ENCODE results near the gene B4GALT5.
A peak's percentile ranks its signal among the peaks of the same experiment; 100 is the strongest.
"Not testable (repeated sequence)": the region's sequence is repeated elsewhere in the genome, so short reads cannot be mapped to it uniquely, and the experiment has no call there.

The B4GALT5 gene

DNA sequence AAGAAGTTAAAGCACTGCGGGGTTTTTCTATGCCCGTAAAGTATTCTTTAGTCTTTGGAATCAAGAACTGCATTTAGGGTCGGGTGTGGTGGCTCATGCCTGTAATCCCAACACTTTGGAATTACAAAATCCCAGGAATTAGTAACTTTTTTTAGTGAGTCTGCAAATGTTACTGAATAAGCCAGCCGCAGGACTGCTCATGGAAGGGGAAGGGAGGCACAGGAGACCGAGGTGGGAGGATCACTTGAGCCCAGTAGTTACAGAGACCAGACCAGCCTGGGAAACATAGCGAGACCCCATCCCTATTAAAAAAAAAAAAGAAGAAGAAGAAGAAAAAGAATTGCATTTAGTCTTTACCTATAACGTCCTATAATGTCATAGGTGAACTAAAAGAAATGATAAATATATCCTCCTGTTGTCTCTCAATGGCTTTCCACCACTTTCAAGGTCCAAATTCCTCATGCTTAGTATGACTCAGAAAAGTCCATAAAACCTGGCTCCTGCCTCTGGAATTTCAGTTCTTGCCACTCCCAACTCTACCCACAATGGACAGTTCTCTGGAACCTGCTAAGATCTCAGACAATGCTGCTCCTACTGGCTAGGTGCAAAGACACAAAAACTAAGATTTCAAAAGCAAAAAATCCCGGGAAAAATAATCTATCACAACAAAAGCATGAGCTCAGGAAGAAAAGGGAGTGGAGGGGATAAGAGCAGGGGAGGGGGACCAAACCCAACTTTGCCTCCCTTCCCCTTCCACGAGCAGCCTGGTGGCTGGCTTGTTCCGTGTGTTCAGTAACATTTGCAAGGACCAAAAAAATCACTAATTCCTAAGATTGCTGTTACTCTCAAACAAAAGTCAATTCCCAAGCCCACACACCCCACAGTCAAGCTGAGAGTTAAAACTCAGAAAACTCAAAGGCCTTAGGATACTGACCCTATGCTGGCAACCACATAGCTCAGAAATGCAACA lies 39.0 kb downstream of the B4GALT5 start:
- FAIRE-seq (no peak), DNase-seq (ENCODE audit: insufficient read length) (no peak)
- TF ChIP-seq TAF1 (IDR thresholded peaks at IDR 0.05; ENCODE audit: borderline replicate concordance, low read depth, low read length) = no peak
- TF ChIP-seq POLR2AphosphoS5 (IDR thresholded peaks at IDR 0.05; ENCODE audit: low read depth, low read length) = no peak
- no peak for TF ChIP-seq POLR2A (IDR thresholded peaks at IDR 0.05; ENCODE audit: low read depth, low read length)

DNA sequence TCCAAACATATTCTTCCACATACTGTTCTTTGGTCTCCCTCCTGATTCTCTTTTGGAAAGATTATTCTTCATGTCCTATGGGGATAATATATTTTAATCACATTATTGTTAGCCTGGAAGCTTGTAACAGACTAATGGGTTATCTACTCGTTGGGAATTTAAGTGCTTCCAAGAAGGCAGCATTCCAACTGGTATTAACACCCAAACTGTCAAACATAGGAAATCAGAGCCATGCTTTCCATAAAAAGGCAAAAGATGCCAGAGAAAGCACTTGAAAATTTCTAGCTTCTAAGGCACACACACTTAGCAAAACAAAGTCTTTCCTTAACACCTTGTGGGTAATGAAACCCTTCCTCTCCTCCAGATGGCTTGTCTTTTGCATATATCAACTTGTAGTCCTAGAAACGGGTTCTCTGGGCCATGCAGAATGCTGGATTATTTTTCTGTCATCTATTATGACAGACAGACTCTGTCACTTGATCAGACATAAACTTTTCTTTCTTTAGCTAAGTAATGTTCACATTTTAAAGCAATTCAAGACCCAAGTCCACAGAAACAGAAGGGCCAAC lies 41.5 kb downstream of the B4GALT5 start:
- TF ChIP-seq POLR2AphosphoS5 (IDR thresholded peaks at IDR 0.05; ENCODE audit: low read depth, low read length) = no peak
- TF ChIP-seq POLR2A (IDR thresholded peaks at IDR 0.05; ENCODE audit: low read depth, low read length) = no peak
- no peak for TF ChIP-seq TAF1 (IDR thresholded peaks at IDR 0.05; ENCODE audit: borderline replicate concordance, low read depth, low read length)
- FAIRE-seq = no peak

DNA sequence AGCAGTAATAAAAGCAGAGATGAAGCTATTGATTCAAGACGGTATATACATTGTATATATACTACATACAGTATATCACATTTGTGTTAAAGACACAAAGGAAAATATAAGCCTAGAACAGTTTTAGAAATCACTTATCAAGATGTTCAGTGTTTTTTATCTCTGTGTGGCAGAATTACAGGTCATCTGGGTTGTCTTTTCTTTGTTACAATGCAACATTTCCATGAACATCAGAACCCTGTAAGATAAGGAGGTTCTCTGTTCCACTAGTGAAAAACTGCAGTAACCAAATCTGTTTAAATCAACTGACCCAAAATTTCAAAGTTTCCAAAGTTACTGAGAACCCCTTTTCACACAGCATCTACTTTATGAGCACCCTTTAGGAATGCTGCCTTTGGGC lies 42.2 kb downstream of the B4GALT5 start:
- FAIRE-seq = no peak
- TF ChIP-seq POLR2AphosphoS5 (IDR thresholded peaks at IDR 0.05; ENCODE audit: low read depth, low read length) (no peak), POLR2A (IDR thresholded peaks at IDR 0.05; ENCODE audit: low read depth, low read length) (no peak), TAF1 (IDR thresholded peaks at IDR 0.05; ENCODE audit: borderline replicate concordance, low read depth, low read length) (no peak)
- DNase-seq (ENCODE audit: insufficient read length) = no peak

More for the DNA sequence above, 41.5 kb downstream of the B4GALT5 start:
- no peak for DNase-seq (ENCODE audit: insufficient read length)

DNA sequence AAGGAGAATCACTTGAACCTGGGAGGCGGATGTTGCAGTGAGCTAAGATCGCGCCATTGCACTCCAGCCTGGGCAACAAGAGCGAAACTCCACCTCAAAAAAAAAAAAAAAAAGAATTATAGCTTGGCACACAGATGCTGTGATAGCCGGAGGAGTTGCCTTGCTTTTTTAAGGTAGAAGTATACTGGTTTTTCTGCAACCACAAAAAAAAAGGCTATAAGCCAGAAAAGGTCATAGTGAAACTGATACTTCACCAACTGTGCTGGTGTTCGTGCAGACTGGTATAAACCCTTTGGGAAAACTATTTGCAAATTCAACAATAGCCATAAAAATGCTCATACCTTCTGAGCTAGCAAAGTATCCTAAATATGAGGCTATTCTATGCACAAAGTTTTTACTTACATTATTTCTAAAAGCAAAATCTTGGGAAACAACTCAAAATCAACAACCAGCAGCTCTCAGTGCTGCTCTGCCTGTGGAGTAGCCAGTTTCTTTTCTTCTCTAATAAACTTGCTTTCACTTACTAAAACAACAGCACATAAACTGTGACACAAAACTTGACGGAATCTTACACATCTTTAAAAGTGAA lies 44.0 kb downstream of the B4GALT5 start:
- DNase-seq (ENCODE audit: insufficient read length) = no peak
- FAIRE-seq = no peak
- TF ChIP-seq POLR2AphosphoS5 (IDR thresholded peaks at IDR 0.05; ENCODE audit: low read depth, low read length) (no peak), POLR2A (IDR thresholded peaks at IDR 0.05; ENCODE audit: low read depth, low read length) (no peak)

DNA sequence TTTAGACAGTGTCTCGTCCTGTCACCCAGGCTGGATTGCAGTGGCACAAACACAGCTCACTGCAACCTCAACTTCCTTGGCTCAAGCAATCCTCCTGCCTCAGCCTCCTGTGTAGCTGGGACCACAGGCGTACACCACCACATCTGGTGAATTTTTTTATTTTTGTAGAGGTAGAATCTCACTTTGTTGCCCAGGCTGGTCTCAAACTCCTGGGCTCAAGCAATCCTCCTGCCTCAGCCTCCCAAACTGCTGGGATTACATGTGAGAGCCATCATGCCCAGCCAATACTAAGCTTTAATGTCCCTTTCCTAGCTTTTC lies 44.8 kb downstream of the B4GALT5 start:
- not testable (repeated sequence) for DNase-seq (ENCODE audit: insufficient read length)
- peak; percentile 82 for FAIRE-seq

DNA sequence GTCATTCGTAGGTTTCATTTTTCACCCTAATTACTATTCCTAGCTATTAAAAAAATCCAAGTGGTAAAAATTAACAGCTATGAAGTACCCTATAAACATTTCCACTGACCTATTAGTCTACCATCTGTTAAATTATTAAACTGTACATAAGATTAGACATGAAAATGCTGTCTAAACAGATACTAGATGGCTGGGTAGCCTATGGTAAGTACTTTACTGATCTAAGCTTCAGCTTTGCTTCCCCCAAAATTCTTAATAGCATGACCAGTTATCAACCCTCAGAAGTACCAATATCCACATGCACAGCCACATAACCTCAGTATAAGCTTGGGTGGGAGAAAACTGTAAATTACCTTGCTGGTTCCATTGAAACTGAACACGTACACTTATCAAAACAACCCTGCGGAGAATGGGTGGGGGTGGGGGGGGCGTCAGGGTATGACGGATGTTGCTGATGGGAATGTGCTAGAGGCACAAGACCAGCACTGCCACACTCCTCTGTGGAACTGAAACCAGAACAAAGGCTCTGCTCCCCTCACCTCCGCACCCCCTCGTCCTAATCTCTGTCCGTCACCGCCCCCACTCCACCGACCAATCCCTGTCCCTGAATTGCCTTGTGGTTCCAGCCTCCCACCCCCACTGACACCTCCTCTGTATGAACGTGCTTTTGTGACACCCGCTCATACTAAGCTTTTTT lies 45.3 kb downstream of the B4GALT5 start:
- TF ChIP-seq POLR2AphosphoS5 (IDR thresholded peaks at IDR 0.05; ENCODE audit: low read depth, low read length) (peak; percentile 61), POLR2A (IDR thresholded peaks at IDR 0.05; ENCODE audit: low read depth, low read length) (peak; percentile 73), TAF1 (IDR thresholded peaks at IDR 0.05; ENCODE audit: borderline replicate concordance, low read depth, low read length) (peak; percentile 93)
- DNase-seq (ENCODE audit: insufficient read length) = peak; percentile 41
- FAIRE-seq = no peak

DNA sequence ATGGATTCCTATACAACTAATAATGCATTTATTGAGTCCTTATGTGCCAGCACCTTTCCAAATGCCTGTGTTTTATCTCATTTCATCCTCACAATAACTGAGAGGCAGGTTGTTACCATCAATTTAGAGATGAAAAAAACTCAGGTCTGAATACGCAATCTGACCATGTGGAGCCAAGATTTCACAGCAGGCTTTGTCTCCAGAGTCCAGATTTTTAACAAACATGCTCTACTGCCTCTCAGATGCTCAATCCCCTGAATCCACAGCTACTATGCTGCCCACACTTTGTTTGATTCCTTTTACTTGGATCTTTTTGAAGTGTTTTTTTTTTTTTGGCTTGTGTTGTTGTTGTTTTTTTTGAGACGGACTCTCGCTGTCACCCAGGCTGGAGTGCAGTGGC lies 46.8 kb downstream of the B4GALT5 start:
- no peak for TF ChIP-seq TAF1 (IDR thresholded peaks at IDR 0.05; ENCODE audit: borderline replicate concordance, low read depth, low read length)
- no peak for TF ChIP-seq POLR2A (IDR thresholded peaks at IDR 0.05; ENCODE audit: low read depth, low read length)
- TF ChIP-seq POLR2AphosphoS5 (IDR thresholded peaks at IDR 0.05; ENCODE audit: low read depth, low read length) = no peak
- FAIRE-seq = no peak
- no peak for DNase-seq (ENCODE audit: insufficient read length)

DNA sequence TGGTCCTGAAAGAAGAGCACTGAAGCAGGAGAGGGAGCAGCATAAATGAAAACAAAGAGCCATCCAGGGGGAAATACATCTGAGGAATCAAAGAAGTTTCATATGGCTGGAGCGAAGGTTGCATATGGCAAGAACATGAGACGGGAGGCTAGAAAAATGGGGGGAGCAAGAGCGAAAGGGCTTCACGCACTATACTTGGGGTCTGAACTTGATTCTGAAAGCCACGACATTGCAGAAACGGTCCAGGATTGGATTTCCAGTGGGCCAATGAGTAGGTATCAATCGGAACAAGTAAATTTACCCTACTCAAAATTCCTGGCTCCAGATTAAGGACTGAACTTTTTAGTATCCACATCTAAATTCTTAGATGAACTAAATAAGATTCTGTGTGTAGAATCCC lies 47.9 kb downstream of the B4GALT5 start:
- no peak for FAIRE-seq
- TF ChIP-seq POLR2A (IDR thresholded peaks at IDR 0.05; ENCODE audit: low read depth, low read length) (no peak), POLR2AphosphoS5 (IDR thresholded peaks at IDR 0.05; ENCODE audit: low read depth, low read length) (no peak), TAF1 (IDR thresholded peaks at IDR 0.05; ENCODE audit: borderline replicate concordance, low read depth, low read length) (no peak)
- DNase-seq (ENCODE audit: insufficient read length) = no peak

DNA sequence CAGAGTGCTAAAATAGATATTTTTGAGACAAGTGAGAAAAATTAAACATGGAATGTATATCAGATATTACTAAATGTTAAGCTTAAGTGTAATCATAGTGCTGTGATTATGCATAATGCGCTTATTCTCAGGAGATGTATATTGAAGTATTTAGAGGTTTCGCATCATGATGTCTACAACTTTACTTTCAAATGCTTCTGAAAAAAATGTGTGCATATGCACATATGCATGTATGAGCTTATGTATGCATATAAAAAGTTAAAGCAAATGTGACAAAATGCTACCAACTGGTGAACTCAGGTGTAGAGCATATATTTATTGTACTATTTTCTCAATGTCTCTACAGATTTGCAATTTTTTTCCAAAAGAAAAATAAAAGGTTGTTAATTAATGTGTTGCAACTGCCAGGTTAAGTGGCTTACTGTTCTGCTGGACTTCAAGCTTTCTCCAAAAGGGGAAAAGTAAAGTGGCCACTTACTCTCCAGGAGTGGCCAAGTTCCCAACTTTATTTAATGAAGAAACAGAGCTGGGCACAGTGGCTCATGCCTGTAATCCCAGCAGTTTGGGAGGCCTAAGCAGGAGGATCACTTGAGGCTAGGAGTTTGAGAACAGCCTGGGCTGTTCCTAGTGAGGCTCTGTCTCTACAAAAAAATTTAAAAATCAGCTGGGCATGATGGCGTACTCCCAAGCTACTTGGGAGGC lies 48.9 kb downstream of the B4GALT5 start:
- TF ChIP-seq POLR2A (IDR thresholded peaks at IDR 0.05; ENCODE audit: low read depth, low read length) (no peak), TAF1 (IDR thresholded peaks at IDR 0.05; ENCODE audit: borderline replicate concordance, low read depth, low read length) (no peak), POLR2AphosphoS5 (IDR thresholded peaks at IDR 0.05; ENCODE audit: low read depth, low read length) (no peak)
- no peak for FAIRE-seq
- no peak for DNase-seq (ENCODE audit: insufficient read length)

DNA sequence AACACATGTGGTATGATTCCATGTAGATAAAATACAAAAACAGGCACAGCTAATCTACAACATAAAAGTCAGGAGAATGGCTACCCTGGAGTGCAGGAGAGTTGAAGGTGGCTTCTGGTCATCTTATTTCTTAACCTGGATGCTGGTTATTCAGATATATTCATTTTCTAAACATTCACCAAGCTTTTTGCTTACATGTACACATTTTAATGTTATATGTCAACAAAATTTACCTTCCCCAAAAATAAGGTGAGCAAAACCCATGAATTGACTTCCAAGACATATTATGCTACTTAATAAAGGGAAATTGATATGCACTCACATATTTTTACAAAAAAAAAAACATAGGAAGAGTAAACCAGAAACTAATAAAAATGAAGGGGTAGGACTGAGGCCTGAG lies 50.6 kb downstream of the B4GALT5 start:
- DNase-seq (ENCODE audit: insufficient read length) = no peak
- FAIRE-seq = no peak
- TF ChIP-seq POLR2AphosphoS5 (IDR thresholded peaks at IDR 0.05; ENCODE audit: low read depth, low read length) (no peak), TAF1 (IDR thresholded peaks at IDR 0.05; ENCODE audit: borderline replicate concordance, low read depth, low read length) (no peak), POLR2A (IDR thresholded peaks at IDR 0.05; ENCODE audit: low read depth, low read length) (no peak)
